ENCODE measurements around the gene TLE6.
"Not testable (repeated sequence)": the region's sequence is repeated elsewhere in the genome, so short reads cannot be mapped to it uniquely, and the experiment has no call there.

DNA sequence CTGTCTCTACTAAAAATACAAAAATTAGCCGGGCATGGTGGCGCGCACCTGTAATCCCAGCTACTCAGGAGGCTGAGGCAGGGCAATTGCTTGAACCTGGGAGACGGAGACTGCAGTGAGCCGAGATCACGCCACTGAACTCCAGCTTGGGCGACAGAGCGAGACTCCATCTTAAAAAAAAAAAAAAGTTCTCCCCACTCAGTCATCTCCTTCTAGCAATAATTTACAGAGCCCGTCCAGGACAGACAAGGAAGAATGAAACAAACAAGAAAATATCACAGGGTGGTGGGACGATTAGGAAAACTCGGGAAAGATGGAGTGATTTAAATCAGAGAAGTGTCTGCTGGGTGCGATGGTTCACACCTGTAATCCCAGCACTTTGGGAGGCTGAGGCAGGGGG, 13.7 kb upstream of the TLE6 start:
- not testable (repeated sequence) for TF ChIP-seq TBP (IDR thresholded peaks at IDR 0.05; ENCODE audit: low read depth, low read length); CREB1 (IDR thresholded peaks at IDR 0.05)
- TF ChIP-seq, protein P1, sequence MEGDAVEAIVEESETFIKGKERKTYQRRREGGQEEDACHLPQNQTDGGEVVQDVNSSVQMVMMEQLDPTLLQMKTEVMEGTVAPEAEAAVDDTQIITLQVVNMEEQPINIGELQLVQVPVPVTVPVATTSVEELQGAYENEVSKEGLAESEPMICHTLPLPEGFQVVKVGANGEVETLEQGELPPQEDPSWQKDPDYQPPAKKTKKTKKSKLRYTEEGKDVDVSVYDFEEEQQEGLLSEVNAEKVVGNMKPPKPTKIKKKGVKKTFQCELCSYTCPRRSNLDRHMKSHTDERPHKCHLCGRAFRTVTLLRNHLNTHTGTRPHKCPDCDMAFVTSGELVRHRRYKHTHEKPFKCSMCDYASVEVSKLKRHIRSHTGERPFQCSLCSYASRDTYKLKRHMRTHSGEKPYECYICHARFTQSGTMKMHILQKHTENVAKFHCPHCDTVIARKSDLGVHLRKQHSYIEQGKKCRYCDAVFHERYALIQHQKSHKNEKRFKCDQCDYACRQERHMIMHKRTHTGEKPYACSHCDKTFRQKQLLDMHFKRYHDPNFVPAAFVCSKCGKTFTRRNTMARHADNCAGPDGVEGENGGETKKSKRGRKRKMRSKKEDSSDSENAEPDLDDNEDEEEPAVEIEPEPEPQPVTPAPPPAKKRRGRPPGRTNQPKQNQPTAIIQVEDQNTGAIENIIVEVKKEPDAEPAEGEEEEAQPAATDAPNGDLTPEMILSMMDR (IDR thresholded peaks at IDR 0.05; ENCODE audit: control extremely low read depth in 1 of 3, insufficient read depth in 1 of 3, low read depth in 1 of 3, low read length in 3 of 3) = not testable (repeated sequence)
- TF ChIP-seq, protein P2, sequence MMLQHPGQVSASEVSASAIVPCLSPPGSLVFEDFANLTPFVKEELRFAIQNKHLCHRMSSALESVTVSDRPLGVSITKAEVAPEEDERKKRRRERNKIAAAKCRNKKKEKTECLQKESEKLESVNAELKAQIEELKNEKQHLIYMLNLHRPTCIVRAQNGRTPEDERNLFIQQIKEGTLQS (IDR thresholded peaks at IDR 0.05; ENCODE audit: insufficient read depth, low read depth, low read length) = not testable (repeated sequence)
